ENCODE results near the gene NBEAL2. TPM values are rescaled to one million over a fixed set of nuclear protein-coding genes. Genes with fewer than 3 reads are reported as not detected.

The NBEAL2 gene
- total RNA-seq, 1 donor = 4.3 TPM

GRCh38 chr3:47015151-47015550 lies 35.7 kb downstream of the NBEAL2 start:
- peak; percentile 56 for DNase-seq (ENCODE audit: insufficient read length, low spot score, missing footprints)
- TF ChIP-seq, protein P1, sequence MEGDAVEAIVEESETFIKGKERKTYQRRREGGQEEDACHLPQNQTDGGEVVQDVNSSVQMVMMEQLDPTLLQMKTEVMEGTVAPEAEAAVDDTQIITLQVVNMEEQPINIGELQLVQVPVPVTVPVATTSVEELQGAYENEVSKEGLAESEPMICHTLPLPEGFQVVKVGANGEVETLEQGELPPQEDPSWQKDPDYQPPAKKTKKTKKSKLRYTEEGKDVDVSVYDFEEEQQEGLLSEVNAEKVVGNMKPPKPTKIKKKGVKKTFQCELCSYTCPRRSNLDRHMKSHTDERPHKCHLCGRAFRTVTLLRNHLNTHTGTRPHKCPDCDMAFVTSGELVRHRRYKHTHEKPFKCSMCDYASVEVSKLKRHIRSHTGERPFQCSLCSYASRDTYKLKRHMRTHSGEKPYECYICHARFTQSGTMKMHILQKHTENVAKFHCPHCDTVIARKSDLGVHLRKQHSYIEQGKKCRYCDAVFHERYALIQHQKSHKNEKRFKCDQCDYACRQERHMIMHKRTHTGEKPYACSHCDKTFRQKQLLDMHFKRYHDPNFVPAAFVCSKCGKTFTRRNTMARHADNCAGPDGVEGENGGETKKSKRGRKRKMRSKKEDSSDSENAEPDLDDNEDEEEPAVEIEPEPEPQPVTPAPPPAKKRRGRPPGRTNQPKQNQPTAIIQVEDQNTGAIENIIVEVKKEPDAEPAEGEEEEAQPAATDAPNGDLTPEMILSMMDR (IDR thresholded peaks at IDR 0.05; ENCODE audit: extremely low read depth, low read depth, low read length) = no peak
- no peak overlapping the region for H3K27ac ChIP-seq (ENCODE audit: low read depth, low read length)
- peaks cover 14% of the 10 kb centered on the region for H3K36me3 ChIP-seq (ENCODE audit: insufficient read depth, low read length)
- H3K4me1 ChIP-seq (ENCODE audit: insufficient read depth, low read length) = peaks cover 27% of the 10 kb centered on the region
- H4K20me1 ChIP-seq (ENCODE audit: insufficient read depth, low read length) = peaks cover 7% of the 10 kb centered on the region
- H3K9me3 ChIP-seq (ENCODE audit: low read depth, low read length) = no peaks in the 10 kb centered on the region
- H3K27me3 ChIP-seq (ENCODE audit: insufficient read depth, low read length) = no peaks in the 10 kb centered on the region
- H3K79me2 ChIP-seq (ENCODE audit: insufficient read depth, low read length) = peaks cover 13% of the 10 kb centered on the region
- H3K4me2 ChIP-seq (ENCODE audit: insufficient read depth, low read length) = no peak overlapping the region
- no peak overlapping the region for H2AFZ ChIP-seq (ENCODE audit: low read length)
- no peak overlapping the region for H3K4me3 ChIP-seq (ENCODE audit: insufficient read depth, low read length)

GRCh38 chr3:47016086-47016933 lies 36.8 kb downstream of the NBEAL2 start:
- Histone ChIP-seq H3K36me3 (ENCODE audit: insufficient read depth, low read length) (peaks cover 14% of the 10 kb centered on the region), H3K27ac (ENCODE audit: low read depth, low read length) (peak overlapping the region; percentile 66), H3K4me1 (ENCODE audit: insufficient read depth, low read length) (peaks cover 21% of the 10 kb centered on the region), H3K4me3 (ENCODE audit: insufficient read depth, low read length) (peak overlapping the region; percentile 22), H2AFZ (ENCODE audit: low read length) (no peak overlapping the region), H4K20me1 (ENCODE audit: insufficient read depth, low read length) (peaks cover 17% of the 10 kb centered on the region), H3K9me3 (ENCODE audit: low read depth, low read length) (no peaks in the 10 kb centered on the region), H3K79me2 (ENCODE audit: insufficient read depth, low read length) (peaks cover 23% of the 10 kb centered on the region), H3K4me2 (ENCODE audit: insufficient read depth, low read length) (peak overlapping the region; percentile 73), H3K27me3 (ENCODE audit: insufficient read depth, low read length) (no peaks in the 10 kb centered on the region)
- TF ChIP-seq, protein P1 (IDR thresholded peaks at IDR 0.05; ENCODE audit: extremely low read depth, low read depth, low read length) = no peak
- peak; percentile 36 for DNase-seq (ENCODE audit: insufficient read length, low spot score, missing footprints)

DNA sequence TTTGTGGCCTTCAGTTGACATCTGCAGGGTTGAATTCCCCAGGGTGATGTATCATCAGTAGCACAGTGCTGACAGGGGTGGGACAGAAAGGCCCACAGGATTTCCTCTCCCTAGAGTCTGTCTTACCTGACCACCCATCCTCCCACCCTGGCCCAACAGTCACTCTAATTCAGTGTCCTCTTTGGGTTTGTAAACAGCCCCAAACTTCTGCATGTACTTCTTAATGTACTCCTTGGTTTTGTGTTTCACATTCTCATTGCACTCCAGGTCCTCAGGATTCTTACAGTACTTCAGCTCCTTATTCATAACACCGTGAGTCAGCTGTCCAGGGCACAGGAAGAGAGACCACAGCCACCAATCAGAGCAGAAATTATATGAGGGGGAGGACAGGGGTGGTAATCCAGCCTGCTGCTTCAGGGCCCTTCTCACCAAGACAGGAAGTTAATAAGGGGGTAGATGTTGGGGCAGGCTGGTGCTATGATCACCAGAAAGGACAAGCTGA lies 37.5 kb downstream of the NBEAL2 start:
- Histone ChIP-seq H3K79me2 (ENCODE audit: insufficient read depth, low read length) (peaks cover 28% of the 10 kb centered on the region), H3K4me3 (ENCODE audit: insufficient read depth, low read length) (peak overlapping the region; percentile 22)
- TF ChIP-seq, protein P1 (IDR thresholded peaks at IDR 0.05; ENCODE audit: extremely low read depth, low read depth, low read length) = no peak

More for the DNA sequence above, 37.5 kb downstream of the NBEAL2 start:
- H3K27me3 ChIP-seq (ENCODE audit: insufficient read depth, low read length) = no peaks in the 10 kb centered on the region
- peak; percentile 93 for DNase-seq (ENCODE audit: insufficient read length, low spot score, missing footprints)
- no peaks in the 10 kb centered on the region for H3K9me3 ChIP-seq (ENCODE audit: low read depth, low read length)
- peaks cover 19% of the 10 kb centered on the region for H3K4me1 ChIP-seq (ENCODE audit: insufficient read depth, low read length)
- H3K36me3 ChIP-seq (ENCODE audit: insufficient read depth, low read length) = peaks cover 14% of the 10 kb centered on the region
- peak overlapping the region; percentile 73 for H3K4me2 ChIP-seq (ENCODE audit: insufficient read depth, low read length)
- H2AFZ ChIP-seq (ENCODE audit: low read length) = no peak overlapping the region
- peak overlapping the region; percentile 66 for H3K27ac ChIP-seq (ENCODE audit: low read depth, low read length)
- H4K20me1 ChIP-seq (ENCODE audit: insufficient read depth, low read length) = peaks cover 19% of the 10 kb centered on the region
